Neural progenitor cell (in vitro differentiated cells): ENCODE results near the gene WWTR1.

Source experiments
- CTCF ChIP-seq: fragments of 200-600 bp; sonication (generic); IDR thresholded peaks from 2 replicates; pipeline ENCODE4 v1.5.1; 2017; ENCODE audit warnings: antibody characterized with exemption, mild to moderate bottlenecking
- EZH2 ChIP-seq: fragments of 200-600 bp; sonication (generic); IDR thresholded peaks from 2 replicates; pipeline ENCODE4 v1.6.1; 2017; ENCODE audit warnings: antibody characterized with exemption, mild to moderate bottlenecking, moderate library complexity
- EZH2phosphoT487 ChIP-seq: fragments of 200-600 bp; sonication (generic); IDR thresholded peaks from 2 replicates; pipeline ENCODE4 v1.6.1; 2017; ENCODE audit warnings: antibody characterized with exemption

GRCh38 chr3:149706905-149707304 is 49.1 kb upstream of the WWTR1 start:
- TF ChIP-seq CTCF, result no peak
- no peak for TF ChIP-seq EZH2
- TF ChIP-seq EZH2phosphoT487, result no peak
